Neural cell (in vitro differentiated cells): ENCODE results near the gene FLOT2.

Experiments used
- CTCF ChIP-seq: fragments of 450-650 bp; IDR thresholded peaks from 2 replicates; pipeline ENCODE4 v1.5.1; 2014; ENCODE audit warnings: antibody characterized with exemption, mild to moderate bottlenecking, moderate library complexity; ENCODE audit not compliant: poor library complexity, severe bottlenecking
- POLR2AphosphoS5 ChIP-seq: IDR thresholded peaks from 2 replicates; pipeline ENCODE4 v1.6.1; 2012
- TF ChIP-seq, protein P1 (sequence below): IDR thresholded peaks from 2 replicates; pipeline ENCODE4 v1.6.1; 2012; ENCODE audit warnings: borderline replicate concordance

GRCh38 chr17:28938552-28938951 lies 41.0 kb upstream of the FLOT2 start:
- no peak for TF ChIP-seq CTCF
- TF ChIP-seq, protein P1, sequence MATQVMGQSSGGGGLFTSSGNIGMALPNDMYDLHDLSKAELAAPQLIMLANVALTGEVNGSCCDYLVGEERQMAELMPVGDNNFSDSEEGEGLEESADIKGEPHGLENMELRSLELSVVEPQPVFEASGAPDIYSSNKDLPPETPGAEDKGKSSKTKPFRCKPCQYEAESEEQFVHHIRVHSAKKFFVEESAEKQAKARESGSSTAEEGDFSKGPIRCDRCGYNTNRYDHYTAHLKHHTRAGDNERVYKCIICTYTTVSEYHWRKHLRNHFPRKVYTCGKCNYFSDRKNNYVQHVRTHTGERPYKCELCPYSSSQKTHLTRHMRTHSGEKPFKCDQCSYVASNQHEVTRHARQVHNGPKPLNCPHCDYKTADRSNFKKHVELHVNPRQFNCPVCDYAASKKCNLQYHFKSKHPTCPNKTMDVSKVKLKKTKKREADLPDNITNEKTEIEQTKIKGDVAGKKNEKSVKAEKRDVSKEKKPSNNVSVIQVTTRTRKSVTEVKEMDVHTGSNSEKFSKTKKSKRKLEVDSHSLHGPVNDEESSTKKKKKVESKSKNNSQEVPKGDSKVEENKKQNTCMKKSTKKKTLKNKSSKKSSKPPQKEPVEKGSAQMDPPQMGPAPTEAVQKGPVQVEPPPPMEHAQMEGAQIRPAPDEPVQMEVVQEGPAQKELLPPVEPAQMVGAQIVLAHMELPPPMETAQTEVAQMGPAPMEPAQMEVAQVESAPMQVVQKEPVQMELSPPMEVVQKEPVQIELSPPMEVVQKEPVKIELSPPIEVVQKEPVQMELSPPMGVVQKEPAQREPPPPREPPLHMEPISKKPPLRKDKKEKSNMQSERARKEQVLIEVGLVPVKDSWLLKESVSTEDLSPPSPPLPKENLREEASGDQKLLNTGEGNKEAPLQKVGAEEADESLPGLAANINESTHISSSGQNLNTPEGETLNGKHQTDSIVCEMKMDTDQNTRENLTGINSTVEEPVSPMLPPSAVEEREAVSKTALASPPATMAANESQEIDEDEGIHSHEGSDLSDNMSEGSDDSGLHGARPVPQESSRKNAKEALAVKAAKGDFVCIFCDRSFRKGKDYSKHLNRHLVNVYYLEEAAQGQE: no peak
- TF ChIP-seq POLR2AphosphoS5: no peak
